A549 (cell line): ENCODE measurements around the gene LMBR1L. TPM values are rescaled to one million over a fixed set of nuclear protein-coding genes. Genes with fewer than 3 reads are reported as not detected.
A peak's percentile ranks its signal among the peaks of the same experiment; 100 is the strongest.

Source experiments
- ATAC-seq, 2 experiments: fragments of 200-7000 bp in 1 of 2; fragments of >200 bp in 1 of 2; cut with Nextera tagmentation in 1 of 2; cut with Tn5 transposase in 1 of 2; 3 replicates each; pipeline versions ENCODE4 v1.8.0 to v1.9.1; 2018 to 2020; ENCODE audit warnings: mild to moderate bottlenecking in 1 of 2, moderate library complexity in 1 of 2
- CTCF ChIA-PET: fragments of 300-600 bp; sonication (Branson Sonifier 250); formaldehyde crosslinking; extraction: SDS; loops from one replicate; lab custom pipeline; 2021; ENCODE audit warnings: antibody characterized with exemption, inconsistent platforms; lab: Yijun Ruan, JAX
- POLR2A ChIA-PET: fragments of 350-600 bp; formaldehyde crosslinking; extraction: SDS; loops from one replicate; lab custom pipeline; 2021; ENCODE audit warnings: antibody characterized with exemption, inconsistent platforms; lab: Yijun Ruan, JAX
- DNase-seq, 2 experiments: peaks; one replicate each; pipeline versions ENCODE4 v3.0.0 to v3.0.0-alpha.2; 2011 to 2016; ENCODE audit warnings: low read depth in 1 of 2, low spot score in 1 of 2
- FAIRE-seq: peaks from 2 replicates; lab custom pipeline; 2011; peaks lifted over from hg19 to GRCh38; lab: Jason Lieb, UNC
- H3K27ac ChIP-seq, 2 experiments: fragments of >200 bp; sonication (Bioruptor Twin); formaldehyde crosslinking; 3 replicates each; pipeline ENCODE4 v1.5.1; 2016 to 2017
- H3K4me1 ChIP-seq: fragments of >200 bp; sonication (Bioruptor Twin); formaldehyde crosslinking; 3 replicates; pipeline ENCODE4 v1.6.1; 2016
- H3K4me2 ChIP-seq: fragments of >200 bp; sonication (Bioruptor Twin); formaldehyde crosslinking; 3 replicates; pipeline ENCODE4 v1.6.1; 2016
- H3K4me3 ChIP-seq: fragments of >200 bp; sonication (Bioruptor Twin); formaldehyde crosslinking; 3 replicates; pipeline ENCODE4 v1.5.1; 2016
- H3K9me3 ChIP-seq: fragments of >200 bp; sonication (Bioruptor Twin); formaldehyde crosslinking; 3 replicates; pipeline ENCODE4 v1.6.1; 2016
- CBX8 ChIP-seq: fragments of 200-600 bp; sonication (generic); IDR thresholded peaks from 2 replicates; pipeline ENCODE4 v1.6.1; 2016
- CHD2 ChIP-seq: fragments of 150-350 bp; IDR thresholded peaks from 2 replicates; pipeline ENCODE4 v1.6.1; 2014; ENCODE audit warnings: low read length; ENCODE audit not compliant: partially characterized antibody
- CHD4 ChIP-seq: fragments of 200-600 bp; sonication (generic); IDR thresholded peaks from 2 replicates; pipeline ENCODE4 v1.6.1; 2016; ENCODE audit warnings: antibody characterized with exemption, mild to moderate bottlenecking, borderline replicate concordance
- EHMT2 ChIP-seq: fragments of 200-600 bp; sonication (generic); IDR thresholded peaks from 2 replicates; pipeline ENCODE4 v1.6.1; 2016; ENCODE audit warnings: antibody characterized with exemption, low read depth, mild to moderate bottlenecking, moderate library complexity
- ESRRA ChIP-seq: fragments of 150-350 bp; IDR thresholded peaks from 2 replicates; pipeline ENCODE4 v1.6.1; 2014; ENCODE audit warnings: mild to moderate bottlenecking, low read length, borderline replicate concordance
- FOSB ChIP-seq: fragments of 250-450 bp; sonication (Bioruptor Pico); IDR thresholded peaks from 2 replicates; pipeline ENCODE4 v1.5.0; 2020; ENCODE audit warnings: mild to moderate bottlenecking, moderate library complexity
- FOXS1 ChIP-seq: fragments of 250-450 bp; sonication (Bioruptor Pico); IDR thresholded peaks from 2 replicates; pipeline ENCODE4 v1.5.0; 2020; ENCODE audit warnings: mild to moderate bottlenecking, moderate library complexity
- HOXB13 ChIP-seq: fragments of 250-450 bp; sonication (Bioruptor Pico); IDR thresholded peaks from 2 replicates; pipeline ENCODE4 v1.5.0; 2020; ENCODE audit warnings: low read depth, mild to moderate bottlenecking, moderate library complexity
- JUN ChIP-seq, 2 experiments: fragments of >200 bp; sonication (Bioruptor Twin); formaldehyde crosslinking; IDR thresholded peaks; 2 replicates in 1 of 2; 3 replicates in 1 of 2; pipeline ENCODE4 v1.6.1; 2016 to 2017
- JUNB ChIP-seq: fragments of >200 bp; sonication (Bioruptor Twin); formaldehyde crosslinking; IDR thresholded peaks from 2 replicates; pipeline ENCODE4 v1.6.1; 2016
- MYC ChIP-seq: IDR thresholded peaks from 2 replicates; pipeline ENCODE4 v1.6.1; 2012; ENCODE audit warnings: mild to moderate bottlenecking, inconsistent platforms, low read length, improper control_type of control experiment, borderline replicate concordance
- NFE2L2 ChIP-seq: fragments of 150-350 bp; conservative IDR thresholded peaks from 2 replicates; pipeline ENCODE4 v1.6.1; 2014; ENCODE audit warnings: low read length
- NPAS2 ChIP-seq: fragments of 250-450 bp; sonication (Bioruptor Pico); IDR thresholded peaks from 2 replicates; pipeline ENCODE4 v1.8.0; 2022; ENCODE audit warnings: mild to moderate bottlenecking, moderate library complexity, borderline replicate concordance
- PHF8 ChIP-seq: fragments of 200-600 bp; sonication (generic); IDR thresholded peaks from 2 replicates; pipeline ENCODE4 v1.6.1; 2016; ENCODE audit warnings: low read depth, mild to moderate bottlenecking, antibody characterized with exemption, moderate library complexity, borderline replicate concordance
- POLR2A ChIP-seq: IDR thresholded peaks from 2 replicates; pipeline ENCODE4 v1.6.1; 2012; ENCODE audit warnings: mild to moderate bottlenecking, low read length
- RAD21 ChIP-seq, 2 experiments: fragments of >200 bp in 1 of 2; sonication (Bioruptor Twin) in 1 of 2; formaldehyde crosslinking in 1 of 2; IDR thresholded peaks in 1 of 2; conservative IDR thresholded peaks in 1 of 2; 2 replicates in 1 of 2; 3 replicates in 1 of 2; pipeline ENCODE4 v1.6.1; 2012 to 2018; ENCODE audit warnings: inconsistent platforms in 1 of 2
- RARB ChIP-seq: fragments of 250-450 bp; sonication (Bioruptor Pico); IDR thresholded peaks from 2 replicates; pipeline ENCODE4 v1.8.0; 2021; ENCODE audit warnings: mild to moderate bottlenecking, moderate library complexity
- RFX5 ChIP-seq: fragments of 450-650 bp; IDR thresholded peaks from 2 replicates; pipeline ENCODE4 v1.7.1; 2014; ENCODE audit warnings: antibody characterized with exemption, mild to moderate bottlenecking, moderate library complexity
- SMC3 ChIP-seq: fragments of >200 bp; sonication (Bioruptor Twin); formaldehyde crosslinking; IDR thresholded peaks from 3 replicates; pipeline ENCODE4 v1.6.1; 2018; ENCODE audit warnings: inconsistent platforms
- TFCP2L1 ChIP-seq: fragments of 250-450 bp; sonication (Bioruptor Pico); IDR thresholded peaks from 2 replicates; pipeline ENCODE4 v1.5.0; 2021; ENCODE audit warnings: mild to moderate bottlenecking
- TP53 ChIP-seq: fragments of 250-450 bp; sonication (Bioruptor Pico); IDR thresholded peaks from 2 replicates; pipeline ENCODE4 v1.5.0; 2021; ENCODE audit warnings: mild to moderate bottlenecking, moderate library complexity
- WGBS: methylation state at CpG from one replicate; pipeline ENCODE4 v1.1.6; 2017; ENCODE audit errors: missing lambda C conversion rate; 5-methylcytosine and 5-hydroxymethylcytosine counted together
- polyA plus RNA-seq, 4 experiments: library from polyadenylated mRNA; depleted of rRNA in 3 of 4; stranded (reverse); fragments of >200 nt; fragmentation: RNase III in 1 of 4; extraction: RNeasy Plus Mini Kit Qiagen cat#74134 plus additional on column Dnase treatment in 1 of 4; gene quantifications; 2 replicates in 3 of 4; 3 replicates in 1 of 4; pipeline ENCODE4 v1.2.3, GENCODE V29; 2011 to 2017
- TF ChIP-seq, protein P1 (sequence below): fragments of 250-450 bp; sonication (Bioruptor Pico); IDR thresholded peaks from 2 replicates; pipeline ENCODE4 v1.5.0; 2021; ENCODE audit warnings: mild to moderate bottlenecking, moderate library complexity, borderline replicate concordance
- TF ChIP-seq, protein P2 (sequence below): IDR thresholded peaks from 2 replicates; pipeline ENCODE4 v1.6.1; 2012; ENCODE audit warnings: low read depth, borderline replicate concordance
- TF ChIP-seq, protein P3 (sequence below): fragments of 250-450 bp; sonication (Bioruptor Pico); IDR thresholded peaks from 2 replicates; pipeline ENCODE4 v1.5.0; 2020; ENCODE audit warnings: low read depth, mild to moderate bottlenecking, moderate library complexity
- TF ChIP-seq, protein P4 (sequence below): fragments of >200 bp; sonication (Bioruptor Twin); formaldehyde crosslinking; IDR thresholded peaks from 3 replicates; pipeline ENCODE4 v1.6.1; 2016
- TF ChIP-seq, protein P5 (sequence below): fragments of 450-650 bp; IDR thresholded peaks from 2 replicates; pipeline ENCODE4 v1.6.1; 2014; ENCODE audit warnings: antibody characterized with exemption

The LMBR1L gene
- polyA plus RNA-seq, 2 of the 4 experiments (the other 2 are of a cell fraction) = 16.7 to 25.1 TPM

DNA sequence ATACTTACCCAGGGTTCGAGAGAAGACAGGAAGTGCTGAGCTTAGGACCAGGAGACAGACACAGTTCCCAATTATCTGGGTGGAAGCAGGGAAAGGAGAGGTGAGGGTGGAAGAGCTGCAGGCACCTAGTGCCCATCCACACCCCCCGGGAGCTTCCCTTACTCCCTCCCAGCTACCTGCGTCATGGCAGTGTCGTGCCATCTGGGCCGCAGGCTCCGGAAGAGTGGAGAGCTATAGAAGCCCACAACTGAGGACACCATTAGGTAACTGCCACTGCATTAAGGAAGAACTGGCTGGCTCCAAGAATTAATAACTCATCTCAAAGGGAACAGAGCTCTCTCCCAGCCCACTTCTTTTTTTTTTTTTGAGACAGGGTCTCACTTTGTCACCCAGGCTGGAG lies 10.3 kb downstream of the LMBR1L start:
- ATAC-seq (no peak), DNase-seq (no peak), FAIRE-seq (no peak)
- Histone ChIP-seq H3K9me3 (no peaks in the 10 kb centered on the region), H3K4me3 (no peak overlapping the region), H3K27ac (no peak overlapping the region), H3K4me1 (no peaks in the 10 kb centered on the region), H3K4me2 (no peak overlapping the region)
- WGBS = 86% methylated on average over 6 of the region's 6 CpGs
- POLR2A ChIA-PET = interaction anchor here (2.5 kb wide), 1 partner anchor 10 kb away, joined by 14 read pairs; the partner anchor contains the start of gene LMBR1L
- CTCF ChIA-PET = interaction anchor here (0.8 to 18.9 kb wide), 11 partner anchors 7 to 134 kb away, joined by 4 to 166 read pairs (median 25); partner anchors contain the start of genes DHH, LMBR1L, TUBA1B and WNT1
- TF ChIP-seq CHD4 (no peak), RARB (no peak), JUN (IDR thresholded peaks at IDR 0.05) (no peak), EHMT2 (no peak), ESRRA (no peak), TP53 (CRISPR knock-in tag) (no peak), MYC (no peak), FOXS1 (CRISPR knock-in tag) (no peak), NFE2L2 (no peak)
- TF ChIP-seq, protein P1, sequence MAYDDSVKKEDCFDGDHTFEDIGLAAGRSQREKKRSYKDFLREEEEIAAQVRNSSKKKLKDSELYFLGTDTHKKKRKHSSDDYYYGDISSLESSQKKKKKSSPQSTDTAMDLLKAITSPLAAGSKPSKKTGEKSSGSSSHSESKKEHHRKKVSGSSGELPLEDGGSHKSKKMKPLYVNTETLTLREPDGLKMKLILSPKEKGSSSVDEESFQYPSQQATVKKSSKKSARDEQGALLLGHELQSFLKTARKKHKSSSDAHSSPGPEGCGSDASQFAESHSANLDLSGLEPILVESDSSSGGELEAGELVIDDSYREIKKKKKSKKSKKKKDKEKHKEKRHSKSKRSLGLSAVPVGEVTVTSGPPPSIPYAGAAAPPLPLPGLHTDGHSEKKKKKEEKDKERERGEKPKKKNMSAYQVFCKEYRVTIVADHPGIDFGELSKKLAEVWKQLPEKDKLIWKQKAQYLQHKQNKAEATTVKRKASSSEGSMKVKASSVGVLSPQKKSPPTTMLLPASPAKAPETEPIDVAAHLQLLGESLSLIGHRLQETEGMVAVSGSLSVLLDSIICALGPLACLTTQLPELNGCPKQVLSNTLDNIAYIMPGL (CRISPR knock-in tag) = no peak
- TF ChIP-seq, protein P2, sequence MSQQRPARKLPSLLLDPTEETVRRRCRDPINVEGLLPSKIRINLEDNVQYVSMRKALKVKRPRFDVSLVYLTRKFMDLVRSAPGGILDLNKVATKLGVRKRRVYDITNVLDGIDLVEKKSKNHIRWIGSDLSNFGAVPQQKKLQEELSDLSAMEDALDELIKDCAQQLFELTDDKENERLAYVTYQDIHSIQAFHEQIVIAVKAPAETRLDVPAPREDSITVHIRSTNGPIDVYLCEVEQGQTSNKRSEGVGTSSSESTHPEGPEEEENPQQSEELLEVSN = no peak
- TF ChIP-seq, protein P3, sequence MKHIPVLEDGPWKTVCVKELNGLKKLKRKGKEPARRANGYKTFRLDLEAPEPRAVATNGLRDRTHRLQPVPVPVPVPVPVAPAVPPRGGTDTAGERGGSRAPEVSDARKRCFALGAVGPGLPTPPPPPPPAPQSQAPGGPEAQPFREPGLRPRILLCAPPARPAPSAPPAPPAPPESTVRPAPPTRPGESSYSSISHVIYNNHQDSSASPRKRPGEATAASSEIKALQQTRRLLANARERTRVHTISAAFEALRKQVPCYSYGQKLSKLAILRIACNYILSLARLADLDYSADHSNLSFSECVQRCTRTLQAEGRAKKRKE = no peak

DNA sequence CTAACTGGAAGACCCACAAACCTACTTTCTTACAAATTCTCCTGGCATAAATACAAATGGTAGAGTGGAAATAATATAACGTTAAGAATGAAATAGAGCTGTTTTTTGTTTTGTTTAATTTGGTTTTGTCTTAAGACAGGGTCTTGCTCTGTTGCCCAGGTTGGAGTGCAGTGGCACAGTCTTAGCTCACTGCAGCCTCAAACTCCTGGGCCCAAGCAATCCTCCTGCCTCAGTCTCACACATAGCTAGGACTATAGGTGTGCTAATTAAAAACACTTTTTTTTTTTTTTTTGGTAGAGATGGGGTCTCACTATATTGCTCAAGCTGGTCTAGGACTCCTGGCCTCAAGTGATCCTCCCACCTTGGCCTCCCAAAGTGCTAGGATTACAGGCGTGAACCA lies 11.9 kb downstream of the LMBR1L start:
- no peak overlapping the region for H3K4me3 ChIP-seq
- DNase-seq (no peak), ATAC-seq (no peak), FAIRE-seq (no peak)
- ChIA-PET CTCF (interaction anchor here (0.6 to 18.9 kb wide), 24 partner anchors 11 to 481 kb away, joined by 3 to 166 read pairs (median 5); partner anchors contain the start of genes LMBR1L, RHEBL1 and TUBA1B), POLR2A (interaction anchor here (0.6 to 0.7 kb wide), 2 partner anchors 136 to 167 kb away, joined by 4 read pairs; no protein-coding TSS in a partner anchor)
- no peaks in the 10 kb centered on the region for H3K9me3 ChIP-seq
- H3K4me1 ChIP-seq = 0 out of 3 replicates have a peak, but pooled peaks cover 5% of the 10 kb centered on the region
- TF ChIP-seq RAD21 (conservative IDR thresholded peaks at IDR 0.05 in 1 of 2, IDR thresholded peaks at IDR 0.05 in 1 of 2) (no peak), RFX5 (no peak), SMC3 (no peak), NPAS2 (no peak), POLR2A (no peak), PHF8 (no peak)
- H3K27ac ChIP-seq = no peak overlapping the region
- no peak overlapping the region for H3K4me2 ChIP-seq
- 89% methylated on average over 2 of the region's 2 CpGs for WGBS

DNA sequence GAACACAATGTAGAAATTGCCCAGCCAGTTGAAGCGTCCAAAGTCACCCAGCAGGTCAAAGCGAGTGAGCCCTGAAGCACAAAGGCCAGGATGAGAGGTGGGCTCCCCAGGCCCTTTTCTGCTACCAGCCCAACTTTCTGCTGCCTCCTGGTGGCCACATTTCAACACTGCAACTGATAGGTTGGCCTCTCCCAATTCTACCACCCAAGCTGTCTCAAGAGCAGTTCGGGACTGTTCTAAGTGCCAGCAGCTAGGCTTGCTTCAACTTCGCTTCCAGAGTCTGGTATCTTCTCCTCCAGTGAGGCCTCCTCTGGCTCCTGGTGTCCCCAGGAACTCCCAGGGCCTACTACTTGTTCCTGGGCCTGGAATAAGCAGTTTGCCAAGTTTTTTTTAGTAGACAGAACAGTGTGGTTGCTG lies 12.6 kb downstream of the LMBR1L start:
- H3K4me3 ChIP-seq = no peak overlapping the region
- DNase-seq (peak; percentile 65 to 74), ATAC-seq (peak; percentile 41 to 76; a peak in 4 of 6 replicates), FAIRE-seq (no peak)
- ChIA-PET CTCF (interaction anchor here (0.6 to 18.9 kb wide), 22 partner anchors 11 to 177 kb away, joined by 3 to 166 read pairs (median 5); partner anchors contain the start of genes LMBR1L, RHEBL1 and TUBA1B), POLR2A (interaction anchor here (0.6 kb wide), 1 partner anchor 137 kb away, joined by 4 read pairs; no protein-coding TSS in a partner anchor)
- WGBS = 40% methylated on average over 4 of the region's 4 CpGs
- no peaks in the 10 kb centered on the region for H3K9me3 ChIP-seq
- H3K4me2 ChIP-seq = no peak overlapping the region
- H3K27ac ChIP-seq = no peak overlapping the region
- 0 out of 3 replicates have a peak, but pooled peaks cover 5% of the 10 kb centered on the region for H3K4me1 ChIP-seq
- TF ChIP-seq, protein P4, sequence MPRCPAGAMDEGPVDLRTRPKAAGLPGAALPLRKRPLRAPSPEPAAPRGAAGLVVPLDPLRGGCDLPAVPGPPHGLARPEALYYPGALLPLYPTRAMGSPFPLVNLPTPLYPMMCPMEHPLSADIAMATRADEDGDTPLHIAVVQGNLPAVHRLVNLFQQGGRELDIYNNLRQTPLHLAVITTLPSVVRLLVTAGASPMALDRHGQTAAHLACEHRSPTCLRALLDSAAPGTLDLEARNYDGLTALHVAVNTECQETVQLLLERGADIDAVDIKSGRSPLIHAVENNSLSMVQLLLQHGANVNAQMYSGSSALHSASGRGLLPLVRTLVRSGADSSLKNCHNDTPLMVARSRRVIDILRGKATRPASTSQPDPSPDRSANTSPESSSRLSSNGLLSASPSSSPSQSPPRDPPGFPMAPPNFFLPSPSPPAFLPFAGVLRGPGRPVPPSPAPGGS = no peak
- TF ChIP-seq CBX8 (no peak), JUNB (no peak), TFCP2L1 (CRISPR knock-in tag) (no peak), RAD21 (conservative IDR thresholded peaks at IDR 0.05 in 1 of 2, IDR thresholded peaks at IDR 0.05 in 1 of 2) (peak; percentile 36 to 49; a peak in 4 of 5 replicates), CHD2 (no peak), NPAS2 (no peak), FOSB (CRISPR knock-in tag) (no peak), RARB (no peak), NFE2L2 (no peak), POLR2A (no peak), HOXB13 (CRISPR knock-in tag) (no peak)
- TF ChIP-seq, protein P5, sequence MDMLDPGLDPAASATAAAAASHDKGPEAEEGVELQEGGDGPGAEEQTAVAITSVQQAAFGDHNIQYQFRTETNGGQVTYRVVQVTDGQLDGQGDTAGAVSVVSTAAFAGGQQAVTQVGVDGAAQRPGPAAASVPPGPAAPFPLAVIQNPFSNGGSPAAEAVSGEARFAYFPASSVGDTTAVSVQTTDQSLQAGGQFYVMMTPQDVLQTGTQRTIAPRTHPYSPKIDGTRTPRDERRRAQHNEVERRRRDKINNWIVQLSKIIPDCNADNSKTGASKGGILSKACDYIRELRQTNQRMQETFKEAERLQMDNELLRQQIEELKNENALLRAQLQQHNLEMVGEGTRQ = no peak
